ENCODE data around the gene SPRY4.
"Not testable (repeated sequence)": the region's sequence is repeated elsewhere in the genome, so short reads cannot be mapped to it uniquely, and the experiment has no call there.

Gene SPRY4

GRCh38 chr5:142324871-142325724 lies at the start of gene SPRY4:
TSS of gene SPRY4 (minus strand) at chr5:142325021. CDS start at chr5:142315108, 9,913 bp downstream.
- DNase-seq (ENCODE audit: low spot score), result peak; percentile 94

GRCh38 chr5:142368529-142368928 lies 43.7 kb upstream of the SPRY4 start:
- no peak for DNase-seq (ENCODE audit: low spot score)

GRCh38 chr5:142366007-142366406 lies 41.2 kb upstream of the SPRY4 start:
- no peak for DNase-seq (ENCODE audit: low spot score)

- no peak for DNase-seq (ENCODE audit: low spot score)
Observed at GRCh38 chr5:142364251-142365145, 39.7 kb upstream of the SPRY4 start.

GRCh38 chr5:142363619-142363963 lies 38.8 kb upstream of the SPRY4 start:
- DNase-seq (ENCODE audit: low spot score), result no peak

GRCh38 chr5:142362193-142362592 lies 37.4 kb upstream of the SPRY4 start:
- DNase-seq (ENCODE audit: low spot score), result not testable (repeated sequence)

GRCh38 chr5:142360607-142361120 lies 35.8 kb upstream of the SPRY4 start:
- no peak for DNase-seq (ENCODE audit: low spot score)

- DNase-seq (ENCODE audit: low spot score), result no peak
Observed at GRCh38 chr5:142360051-142360498, 35.3 kb upstream of the SPRY4 start.

GRCh38 chr5:142358648-142359047 lies 33.8 kb upstream of the SPRY4 start:
- no peak for DNase-seq (ENCODE audit: low spot score)

GRCh38 chr5:142358121-142358520 lies 33.3 kb upstream of the SPRY4 start:
- no peak for DNase-seq (ENCODE audit: low spot score)

GRCh38 chr5:142357469-142358090 lies 32.8 kb upstream of the SPRY4 start:
- DNase-seq (ENCODE audit: low spot score), result no peak

GRCh38 chr5:142356716-142357468 lies 32.1 kb upstream of the SPRY4 start:
- peak; percentile 76 for DNase-seq (ENCODE audit: low spot score)

- no peak for DNase-seq (ENCODE audit: low spot score)
Observed at GRCh38 chr5:142356349-142356715, 31.5 kb upstream of the SPRY4 start.

- no peak for DNase-seq (ENCODE audit: low spot score)
Observed at GRCh38 chr5:142353071-142353472, 28.3 kb upstream of the SPRY4 start.

- DNase-seq (ENCODE audit: low spot score), result no peak
Observed at GRCh38 chr5:142350021-142350420, 25.2 kb upstream of the SPRY4 start.

- DNase-seq (ENCODE audit: low spot score), result no peak
Observed at GRCh38 chr5:142346706-142347105, 21.9 kb upstream of the SPRY4 start.

- DNase-seq (ENCODE audit: low spot score), result not testable (repeated sequence)
Observed at GRCh38 chr5:142344915-142345314, 20.1 kb upstream of the SPRY4 start.

GRCh38 chr5:142343531-142343930 lies 18.7 kb upstream of the SPRY4 start:
- DNase-seq (ENCODE audit: low spot score), result no peak

GRCh38 chr5:142342128-142342981 lies 17.5 kb upstream of the SPRY4 start:
- DNase-seq (ENCODE audit: low spot score), result no peak

- DNase-seq (ENCODE audit: low spot score), result no peak
Observed at GRCh38 chr5:142339781-142340180, 15.0 kb upstream of the SPRY4 start.

GRCh38 chr5:142334538-142334937 lies 9.7 kb upstream of the SPRY4 start:
- no peak for DNase-seq (ENCODE audit: low spot score)
